SHP77 treated with DMSO at 0.1 percent for 48 hours (cell line): ENCODE measurements around the gene PIEZO2.

ENCODE experiments used
- DNase-seq: peaks from one replicate; lab custom pipeline; 2025; lab: John Stamatoyannopoulos, UW

Gene PIEZO2

DNA sequence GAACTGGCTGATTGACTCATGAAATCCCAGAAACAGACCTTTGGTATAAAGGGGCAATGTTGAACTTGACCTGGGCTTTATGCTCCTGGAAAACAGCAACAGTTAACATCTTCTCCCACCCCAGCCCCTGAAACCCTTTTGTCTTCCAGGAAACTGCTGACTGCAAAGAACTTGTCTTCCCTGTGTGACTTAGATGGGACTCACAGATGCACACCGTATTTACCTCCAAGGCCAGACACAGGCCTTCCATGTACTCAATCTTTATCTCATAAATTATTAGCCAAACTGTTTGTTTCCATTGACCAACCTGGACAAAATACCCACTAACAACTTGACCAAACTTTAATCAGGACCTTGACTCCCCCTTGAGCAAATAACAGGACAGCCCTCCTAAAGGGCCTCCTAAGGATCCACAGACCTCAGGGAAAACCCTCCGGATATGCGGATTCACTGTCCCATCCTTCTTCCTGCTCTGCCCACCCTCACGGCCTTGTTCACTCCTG, 36.3 kb downstream of the PIEZO2 start:
- no peak for DNase-seq

GRCh38 chr18:11112286-11112685, 37.1 kb downstream of the PIEZO2 start:
- no peak for DNase-seq

DNA sequence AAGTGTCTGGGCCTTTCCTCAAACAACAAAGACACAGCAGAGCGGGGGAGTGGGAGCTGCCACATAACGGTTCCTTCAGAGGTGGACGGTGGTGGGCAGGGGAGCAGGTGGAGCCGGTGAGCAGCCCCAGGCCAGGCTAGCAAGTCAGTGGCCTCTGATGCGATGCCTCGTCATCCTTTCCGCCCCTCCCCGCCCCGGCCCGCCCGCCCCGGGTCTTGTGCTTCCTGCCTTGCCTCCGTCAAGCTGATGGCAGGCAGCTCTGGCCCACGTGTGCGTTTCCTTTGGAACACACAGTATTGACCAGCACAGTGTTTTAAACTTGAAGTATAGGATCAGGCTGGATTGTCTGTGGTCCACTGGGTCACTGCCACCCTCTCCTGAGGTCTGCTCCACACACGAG, 38.9 kb downstream of the PIEZO2 start:
- no peak for DNase-seq

DNA sequence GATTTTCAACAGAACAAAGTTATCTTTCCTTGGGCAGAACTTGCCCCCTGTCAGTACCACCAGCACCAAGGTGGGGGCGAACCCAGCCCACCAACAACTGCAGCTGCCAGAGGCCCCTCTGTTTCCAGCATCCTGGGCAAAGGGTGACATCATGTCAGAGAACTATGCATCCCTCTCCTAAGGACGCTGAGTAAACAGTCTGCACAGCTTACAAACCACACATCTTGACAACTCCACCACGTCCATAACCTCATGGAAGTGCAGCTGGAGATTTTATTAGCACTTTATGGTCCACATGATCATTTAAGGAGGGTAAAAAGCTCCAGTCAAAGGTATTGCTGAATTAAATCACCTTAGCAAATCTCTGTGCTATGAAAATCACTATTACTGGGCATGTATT, 40.4 kb downstream of the PIEZO2 start:
- DNase-seq, result no peak

DNA sequence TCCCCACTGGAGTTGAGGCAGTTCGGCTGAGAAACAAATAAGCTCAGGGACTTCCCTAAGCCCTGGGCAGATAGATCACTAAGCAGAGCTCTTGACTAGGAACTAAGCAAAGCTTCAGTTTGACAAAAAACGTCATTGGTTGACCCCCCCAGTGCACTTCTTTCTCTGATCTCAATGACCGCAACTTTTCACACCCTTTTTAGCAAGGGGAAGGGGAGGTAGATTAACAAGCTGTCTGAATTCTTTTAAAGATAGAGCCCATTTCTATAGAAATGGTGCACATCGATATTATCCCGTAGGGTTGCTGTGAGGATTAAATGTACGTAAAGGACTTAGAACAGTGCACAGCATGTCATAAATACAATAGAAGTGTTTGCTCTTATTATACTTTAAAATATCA, 42.5 kb downstream of the PIEZO2 start:
- no peak for DNase-seq

DNA sequence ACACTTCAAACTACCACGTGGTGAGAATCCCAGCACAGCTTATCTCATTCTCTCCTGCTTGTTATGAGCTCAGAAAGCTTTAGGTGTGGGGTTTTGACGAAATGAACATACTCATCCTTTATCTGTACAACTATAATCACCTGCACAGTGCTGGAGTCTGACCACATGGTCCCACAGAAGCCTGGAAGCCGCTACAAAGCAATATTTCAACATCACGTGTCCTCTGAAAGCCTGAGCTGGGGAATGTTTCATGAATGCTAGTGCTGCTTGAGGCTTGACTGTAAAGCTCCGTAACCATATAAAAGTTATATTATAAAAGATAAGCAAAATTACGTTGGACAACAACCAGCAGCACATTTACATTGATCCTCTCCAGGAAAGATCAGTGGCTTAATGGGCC, 43.9 kb downstream of the PIEZO2 start:
- DNase-seq, result no peak

DNA sequence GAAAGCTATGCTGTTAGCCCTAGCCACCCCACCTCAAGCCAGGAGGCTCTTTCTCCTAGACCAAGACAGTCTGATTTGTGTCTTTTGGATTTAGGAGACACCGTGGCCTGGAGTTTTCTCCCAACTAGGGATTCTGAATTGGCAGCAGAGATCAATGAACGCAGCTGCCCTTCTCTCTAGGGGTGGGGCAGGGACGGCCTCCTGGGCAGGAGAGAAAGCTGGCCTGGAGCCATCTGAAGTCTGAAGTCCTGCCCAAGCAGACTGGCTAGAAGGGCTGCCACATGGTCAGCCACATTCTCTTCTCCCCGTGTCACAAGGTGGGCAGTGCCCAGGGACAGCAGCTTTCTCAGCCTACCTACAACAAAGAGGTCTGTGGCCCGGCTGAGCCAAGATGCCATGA, 45.1 kb downstream of the PIEZO2 start:
- no peak for DNase-seq

DNA sequence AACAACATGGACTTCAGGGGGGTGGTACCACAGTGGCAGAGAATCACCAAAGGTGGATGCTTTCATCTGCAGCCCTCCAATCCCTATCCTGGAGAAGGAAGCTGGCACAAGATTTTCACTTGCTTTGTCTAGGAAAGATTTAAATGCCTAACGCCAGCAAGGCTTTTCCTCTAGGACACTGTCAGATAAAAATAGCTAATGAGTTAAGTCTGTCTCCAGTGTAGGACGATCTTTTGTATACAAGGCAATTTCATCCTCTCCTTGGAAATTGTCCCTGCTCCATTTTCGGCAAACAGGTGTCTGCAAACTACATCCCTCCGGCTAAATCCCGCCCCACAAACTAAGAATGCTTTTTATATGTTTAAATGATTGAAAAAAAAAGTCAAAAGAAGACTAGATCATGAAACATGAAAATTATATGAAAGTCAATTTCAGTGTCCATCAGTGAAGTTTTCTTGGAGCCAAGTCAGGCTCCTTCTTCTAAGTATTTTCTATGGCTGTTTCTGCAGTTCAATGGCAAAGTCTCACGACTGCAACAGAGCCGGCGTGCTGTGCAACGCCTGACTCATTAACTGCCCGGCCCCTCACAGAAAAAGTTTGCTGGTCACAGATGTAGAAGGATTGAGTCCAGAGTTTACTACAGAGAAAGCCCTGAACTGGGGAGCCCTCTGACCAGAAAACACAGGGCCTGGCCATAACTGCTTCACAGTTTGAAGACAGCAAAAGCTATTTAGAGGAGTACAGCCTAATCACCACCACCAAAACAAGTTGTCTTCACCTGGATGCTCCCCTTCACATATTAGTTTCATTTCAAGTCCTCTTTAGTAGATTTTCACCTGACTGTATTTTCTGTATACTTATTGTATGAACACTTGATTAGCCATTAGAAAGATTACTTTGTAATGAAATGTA, 52.3 kb downstream of the PIEZO2 start:
- no peak for DNase-seq

- no peak for DNase-seq
Measured at GRCh38 chr18:11096411-11096810, 53.0 kb downstream of the PIEZO2 start.

DNA sequence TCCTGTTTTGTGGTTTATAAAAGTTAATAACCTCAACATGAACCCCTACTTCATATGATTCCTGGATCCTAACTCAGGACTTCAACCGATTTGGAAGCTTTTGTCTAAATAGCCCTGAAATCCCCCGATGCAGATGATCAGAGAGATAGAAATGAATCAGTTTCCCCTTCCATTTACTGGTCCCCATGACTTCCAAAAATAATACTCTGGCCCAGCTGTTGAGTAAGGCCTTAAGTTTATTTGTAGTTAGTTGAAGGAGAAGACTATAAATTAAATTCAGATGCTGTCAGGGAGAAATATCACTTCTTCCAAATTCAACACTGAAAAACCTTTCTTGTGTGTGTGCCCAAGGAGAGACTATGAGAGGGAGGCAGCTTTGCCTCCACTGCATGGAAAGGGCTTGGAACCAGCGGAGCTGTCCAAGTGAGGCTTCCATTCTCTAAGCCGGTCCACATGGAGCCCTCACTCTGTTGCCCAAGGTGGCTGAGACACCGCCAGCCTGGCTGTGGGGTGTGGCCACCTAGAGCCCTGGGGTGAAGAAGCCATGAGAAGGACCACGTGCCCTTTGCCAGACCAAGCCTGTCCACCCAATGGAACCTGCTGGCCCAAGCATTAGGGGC, 53.6 kb downstream of the PIEZO2 start:
- DNase-seq, result no peak

DNA sequence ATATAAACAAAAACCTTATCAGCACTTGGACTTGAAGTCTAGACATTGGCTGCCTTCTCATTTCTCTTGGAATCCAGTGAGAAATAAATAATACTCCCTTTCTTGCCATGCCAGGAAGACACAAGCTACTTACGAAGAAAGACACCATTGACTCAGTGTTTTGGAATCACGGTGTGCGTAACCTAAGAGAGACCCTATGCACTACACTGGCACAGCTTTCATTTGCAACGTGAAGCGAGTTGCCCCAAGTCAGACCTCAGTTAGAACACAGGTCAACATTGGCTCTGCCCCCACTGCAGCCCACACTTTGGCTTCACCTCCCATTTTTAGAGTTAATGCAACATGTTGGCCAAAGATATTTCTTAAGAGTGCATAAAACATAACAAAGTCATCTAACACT, 54.2 kb downstream of the PIEZO2 start:
- DNase-seq, result no peak

DNA sequence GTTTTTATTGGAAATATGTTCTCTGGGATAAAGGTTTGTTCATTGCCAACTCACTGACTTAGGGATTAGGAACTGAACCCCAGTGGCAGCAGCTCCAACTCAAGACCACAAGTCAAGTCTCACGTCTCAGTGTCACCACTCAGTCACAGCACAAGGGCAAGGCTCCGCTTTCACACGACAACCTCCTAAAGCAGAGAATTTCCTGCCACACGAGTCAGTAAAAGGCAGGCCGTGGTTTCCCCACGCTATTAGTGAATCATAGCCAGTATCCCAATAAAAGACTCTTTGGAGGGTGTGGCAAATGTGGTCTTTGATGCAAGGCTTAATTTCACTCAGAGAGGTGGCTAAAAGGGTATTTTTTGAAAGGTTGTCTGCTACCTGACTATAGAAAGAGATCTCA, 57.6 kb downstream of the PIEZO2 start:
- DNase-seq, result no peak

- no peak for DNase-seq
Measured at GRCh38 chr18:11089931-11090715, 59.2 kb downstream of the PIEZO2 start.

DNA sequence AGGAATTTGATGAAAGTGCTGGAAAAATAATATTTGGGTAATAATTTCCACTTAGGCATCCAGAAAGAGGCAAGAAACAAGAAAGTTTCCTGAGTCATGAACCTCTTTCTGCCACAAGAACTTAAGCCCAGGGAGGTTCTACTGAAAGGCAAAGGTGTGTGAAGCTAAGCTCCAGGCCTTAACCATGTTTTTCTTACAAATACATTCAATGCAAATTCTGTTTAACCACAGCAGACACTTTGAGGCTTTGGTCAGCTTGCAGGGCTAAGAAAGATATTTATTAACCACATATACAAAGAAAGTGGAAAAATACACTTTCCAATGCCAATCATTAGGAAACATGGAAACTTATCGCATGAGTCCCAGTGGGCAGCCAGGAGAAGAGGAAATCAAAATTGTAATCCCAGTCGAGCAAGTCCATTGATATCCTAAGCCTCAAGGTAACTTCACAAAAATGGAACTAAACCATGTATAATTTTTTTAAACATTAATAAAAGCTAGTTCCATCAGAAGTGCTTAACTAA, 68.3 kb downstream of the PIEZO2 start:
- DNase-seq, result no peak

DNA sequence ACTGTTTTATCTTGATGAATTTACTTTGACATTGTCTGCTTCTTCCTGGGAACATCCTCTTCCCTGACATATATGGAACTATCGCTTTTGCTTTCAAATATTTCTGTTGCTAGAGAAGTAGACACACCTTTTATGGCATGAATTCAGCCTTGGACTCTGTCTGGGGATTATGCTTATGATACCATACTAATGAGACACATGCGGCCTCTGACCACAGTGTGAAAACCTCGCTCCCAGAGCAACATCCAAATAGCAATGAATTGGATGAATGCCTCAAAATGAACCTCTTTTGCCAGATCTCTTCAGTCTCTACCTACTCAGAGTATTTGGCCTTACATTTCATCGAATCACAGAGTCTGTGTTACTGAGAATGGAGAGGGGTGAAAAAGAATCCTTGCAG, 70.9 kb downstream of the PIEZO2 start:
- DNase-seq, result no peak

GRCh38 chr18:11077548-11078187, 71.7 kb downstream of the PIEZO2 start:
- DNase-seq, result no peak

GRCh38 chr18:11074889-11075288, 74.5 kb downstream of the PIEZO2 start:
- DNase-seq, result no peak

- DNase-seq, result no peak
Measured at GRCh38 chr18:11073971-11074370, 75.4 kb downstream of the PIEZO2 start.

GRCh38 chr18:11072632-11073031, 76.7 kb downstream of the PIEZO2 start:
- DNase-seq, result no peak

- DNase-seq, result no peak
Measured at GRCh38 chr18:11071300-11071699, 78.1 kb downstream of the PIEZO2 start.

- no peak for DNase-seq
Measured at GRCh38 chr18:11070593-11070992, 78.8 kb downstream of the PIEZO2 start.

- DNase-seq, result no peak
Measured at GRCh38 chr18:11066038-11066437, 83.3 kb downstream of the PIEZO2 start.
